GM21529 (cell line): Measurements from ENCODE around the gene LEPR.
A peak's percentile ranks its signal among the peaks of the same experiment; 100 is the strongest.
"Not testable (repeated sequence)": the region's sequence is repeated elsewhere in the genome, so short reads cannot be mapped to it uniquely, and the experiment has no call there.

Experiments
- ATAC-seq: cut with Tn5 transposase; IDR thresholded peaks from one replicate; pipeline ENCODE4 v1.9.1; 2021; ENCODE audit not compliant: unreplicated experiment

Gene LEPR

DNA sequence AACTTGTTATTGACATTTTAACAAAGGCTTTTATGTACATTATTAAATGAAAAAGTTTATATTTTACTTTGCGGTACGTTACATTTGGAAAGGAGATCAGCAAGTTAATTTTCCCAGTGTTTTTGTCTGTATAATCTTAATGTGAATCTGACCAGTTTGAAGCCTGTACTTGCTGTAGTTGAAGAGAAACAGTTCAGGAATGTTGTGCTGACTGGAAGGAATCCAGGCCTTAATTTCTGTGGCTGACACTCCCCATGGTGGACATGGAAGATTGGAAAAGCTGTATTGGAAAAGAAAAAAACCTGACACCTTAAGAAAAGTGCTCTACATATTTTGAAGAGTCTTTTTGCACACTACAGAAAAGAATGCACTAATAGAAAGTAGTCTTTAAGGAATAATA lies 15.5 kb downstream of the LEPR start:
- no peak for ATAC-seq

DNA sequence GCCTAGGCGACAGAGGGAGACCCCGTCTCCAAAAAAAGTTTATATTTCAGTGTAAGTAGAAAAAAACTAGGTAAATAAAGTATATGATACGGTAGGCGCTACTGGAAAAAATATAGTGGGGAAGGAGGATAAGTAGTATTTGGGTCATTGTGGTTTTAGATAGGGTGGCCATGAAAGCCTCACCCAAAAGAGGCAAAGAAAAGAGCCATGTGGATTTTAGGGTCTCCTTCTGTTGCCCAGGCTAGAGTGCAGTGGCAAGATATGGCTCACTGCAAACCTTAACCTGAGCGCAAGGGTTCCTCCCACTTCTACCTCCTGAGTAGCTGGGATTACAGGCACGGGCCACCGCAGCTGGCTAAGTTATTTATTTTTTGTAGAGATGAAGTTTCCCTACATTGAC lies 17.1 kb downstream of the LEPR start:
- no peak for ATAC-seq

DNA sequence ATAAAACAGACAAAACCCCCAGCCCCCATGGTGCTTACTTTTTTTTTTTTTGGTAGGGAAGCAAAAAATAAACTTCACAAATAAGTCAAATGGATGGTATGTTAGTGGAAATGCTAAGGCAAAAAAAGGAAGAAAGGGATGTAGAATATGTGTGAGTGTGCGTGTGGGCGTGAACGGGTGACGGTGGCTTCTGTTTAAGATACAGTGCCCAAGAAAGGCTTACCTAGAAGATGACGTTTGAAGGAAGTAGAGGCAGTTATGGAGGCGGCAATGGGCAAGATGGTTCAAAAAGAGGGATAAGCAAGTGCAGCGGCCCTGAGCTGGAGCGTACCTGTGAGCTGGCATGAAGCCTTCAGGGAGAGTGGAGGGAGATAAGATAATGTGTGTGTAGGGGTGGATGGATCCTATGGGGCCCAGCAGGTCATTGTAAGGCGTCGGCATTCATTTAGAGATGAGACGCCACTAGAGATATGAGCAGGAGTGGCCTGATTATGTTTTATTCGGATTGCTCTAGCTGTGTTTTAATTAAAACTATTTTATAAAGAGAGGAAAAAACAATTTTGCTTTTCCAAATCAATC lies 19.9 kb downstream of the LEPR start:
- no peak for ATAC-seq

DNA sequence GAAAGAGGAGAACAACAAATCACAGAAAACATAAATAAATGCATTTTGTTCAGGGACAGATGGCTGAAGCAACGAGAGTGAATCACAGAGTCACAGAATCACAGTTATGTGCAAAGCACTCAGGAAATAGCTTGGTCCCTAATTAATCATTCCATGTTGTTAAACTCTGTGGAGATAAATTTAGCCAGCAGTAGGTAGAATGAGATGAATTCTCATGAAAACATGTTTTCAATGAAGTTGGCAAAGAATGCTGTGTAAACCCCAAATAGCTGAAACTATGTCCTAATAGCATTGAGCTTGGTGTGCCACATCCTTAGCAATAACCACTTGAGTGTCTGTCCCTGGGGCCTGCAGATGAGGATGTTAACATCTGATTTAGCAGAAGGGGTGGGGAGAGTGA lies 20.4 kb downstream of the LEPR start:
- ATAC-seq, result no peak

DNA sequence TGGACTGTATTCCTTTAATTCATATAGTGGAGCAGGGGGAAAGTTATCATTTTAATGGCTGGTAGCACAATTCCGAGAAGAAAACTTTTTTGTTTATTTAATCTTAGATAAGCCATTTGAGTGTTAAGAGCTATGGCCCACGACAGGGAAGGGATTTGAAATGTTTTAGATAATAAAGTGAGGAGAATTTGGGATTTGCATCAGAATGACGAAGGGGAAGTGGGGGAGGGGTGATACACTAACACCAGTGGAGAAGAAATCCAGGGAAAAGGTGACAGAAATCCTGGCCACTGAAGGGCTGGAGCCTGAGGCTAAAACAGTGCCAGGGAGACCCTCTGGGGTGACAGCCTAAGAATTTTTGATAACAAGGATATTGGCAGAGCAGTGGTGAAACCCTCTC lies 21.0 kb downstream of the LEPR start:
- no peak for ATAC-seq

DNA sequence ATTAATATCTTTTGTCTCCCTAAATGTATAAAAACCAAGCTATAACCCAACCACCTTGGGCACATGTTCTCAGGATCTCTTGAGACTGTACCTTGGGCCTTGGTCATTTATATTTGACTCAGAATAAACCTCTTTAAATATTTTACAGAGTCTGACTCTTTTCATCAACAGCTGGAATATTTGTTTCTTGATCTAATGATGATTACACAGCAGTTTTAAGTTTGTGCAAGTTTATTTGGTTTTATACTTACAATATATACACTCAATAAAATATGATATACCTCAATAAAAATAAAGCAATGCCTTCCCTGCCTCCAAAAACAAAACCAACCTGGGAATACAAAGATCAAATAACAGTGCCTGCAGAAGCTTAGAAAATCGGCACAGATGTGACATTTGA lies 22.0 kb downstream of the LEPR start:
- ATAC-seq, result no peak

DNA sequence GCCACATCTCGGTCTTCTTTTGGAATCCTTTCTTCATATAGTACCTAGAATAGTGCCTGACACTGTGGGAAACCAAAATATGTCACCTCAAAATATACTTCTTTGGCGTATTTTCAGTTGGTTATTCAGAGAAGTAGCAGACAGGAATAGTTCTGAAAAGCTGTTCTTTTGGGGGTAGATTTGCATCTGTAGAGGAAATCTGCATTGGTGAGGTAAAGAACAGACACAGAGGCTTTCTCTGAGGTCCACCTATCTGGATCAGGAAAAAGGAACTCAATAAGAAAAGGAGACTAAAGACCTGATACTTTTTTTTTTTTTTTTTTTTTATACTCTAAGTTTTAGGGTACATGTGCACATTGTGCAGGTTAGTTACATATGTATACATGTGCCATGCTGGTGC lies 23.2 kb downstream of the LEPR start:
- ATAC-seq, result no peak

DNA sequence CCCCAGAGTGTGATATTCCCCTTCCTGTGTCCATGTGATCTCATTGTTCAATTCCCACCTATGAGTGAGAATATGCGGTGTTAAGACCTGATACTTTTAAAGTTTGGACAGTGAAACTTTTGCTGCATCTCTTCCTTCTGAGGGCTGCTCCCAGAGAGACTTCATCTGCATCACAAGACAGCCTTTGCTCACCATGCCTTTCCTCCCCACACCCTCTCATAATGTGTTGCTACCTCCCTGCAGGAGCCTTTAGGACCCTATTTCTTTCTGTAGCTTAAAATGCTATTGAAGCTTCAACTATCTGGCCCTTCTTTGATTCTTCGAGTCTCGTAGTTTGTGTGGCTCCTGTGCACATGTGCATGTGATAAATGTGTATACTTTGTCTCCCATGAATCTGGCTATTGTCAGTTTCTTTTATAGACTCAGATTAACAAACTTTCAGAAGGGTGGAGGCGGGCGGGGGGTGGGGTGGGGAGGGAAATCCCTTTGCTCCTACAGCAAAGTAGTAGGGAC lies 23.7 kb downstream of the LEPR start:
- ATAC-seq, result no peak

DNA sequence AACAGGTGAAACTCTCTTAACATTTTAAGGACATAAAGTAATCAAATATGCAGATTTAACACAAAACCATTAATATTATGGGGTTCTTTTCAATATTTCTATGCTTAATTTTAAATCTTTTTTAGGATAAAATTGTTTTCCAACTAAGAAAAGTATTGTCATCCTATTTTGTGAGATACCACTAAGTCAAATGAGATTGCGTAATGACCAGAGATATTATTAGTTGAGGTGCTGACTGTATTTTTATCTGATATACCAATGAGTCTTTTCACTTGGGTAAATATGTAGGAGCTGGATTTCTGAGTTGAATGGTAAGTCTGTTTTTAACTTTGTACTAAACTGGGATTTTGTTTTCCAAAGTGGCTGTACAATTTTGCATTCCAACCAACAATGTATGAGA lies 25.4 kb downstream of the LEPR start:
- ATAC-seq, result no peak

DNA sequence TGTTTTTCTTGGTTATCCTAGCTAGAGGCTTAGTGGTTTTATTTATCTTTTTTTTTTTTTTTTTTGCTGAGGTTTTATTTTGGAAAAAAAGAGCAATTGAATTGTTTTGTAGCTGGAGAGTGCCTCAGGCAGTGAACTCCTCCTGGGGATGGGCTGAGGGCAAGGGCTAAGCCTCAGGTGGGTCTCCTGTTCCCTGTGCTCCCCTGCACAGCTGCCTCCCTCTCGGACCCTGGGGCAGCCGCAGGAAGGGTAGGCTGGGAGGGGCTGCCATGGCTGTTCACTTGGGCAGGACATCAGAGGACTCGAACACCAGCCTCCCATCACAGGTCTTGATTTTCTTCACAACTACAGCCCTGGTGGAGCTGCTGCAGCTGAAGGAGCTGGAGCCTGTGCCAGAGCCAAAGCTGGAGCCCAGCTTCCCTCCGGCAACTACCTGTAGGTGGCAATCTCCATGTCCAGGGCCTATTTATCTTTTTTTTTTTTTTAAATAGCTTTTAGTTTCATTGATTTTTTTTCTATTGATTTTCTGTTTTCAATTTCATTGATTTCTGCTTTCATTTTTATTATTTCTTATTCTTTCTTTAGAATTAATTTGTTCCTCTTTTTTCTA lies 28.9 kb downstream of the LEPR start:
- ATAC-seq, result no peak

DNA sequence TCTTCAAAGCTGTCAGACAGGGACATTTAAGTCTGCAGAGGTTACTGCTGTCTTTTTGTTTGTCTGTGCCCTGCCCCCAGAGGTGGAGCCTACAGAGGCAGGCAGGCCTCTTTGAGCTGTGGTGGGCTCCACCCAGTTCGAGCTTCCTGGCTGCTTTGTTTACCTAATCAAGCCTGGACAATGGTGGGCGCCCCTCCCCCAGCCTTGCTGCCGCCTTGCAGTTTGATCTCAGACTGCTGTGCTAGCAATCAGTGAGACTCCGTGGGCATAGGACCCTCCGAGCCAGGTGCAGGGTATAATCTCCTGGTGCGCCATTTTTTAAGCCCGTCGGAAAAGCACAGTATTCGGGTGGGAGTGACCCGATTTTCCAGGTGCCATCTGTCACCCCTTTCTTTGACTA lies 35.2 kb downstream of the LEPR start:
- not testable (repeated sequence) for ATAC-seq

DNA sequence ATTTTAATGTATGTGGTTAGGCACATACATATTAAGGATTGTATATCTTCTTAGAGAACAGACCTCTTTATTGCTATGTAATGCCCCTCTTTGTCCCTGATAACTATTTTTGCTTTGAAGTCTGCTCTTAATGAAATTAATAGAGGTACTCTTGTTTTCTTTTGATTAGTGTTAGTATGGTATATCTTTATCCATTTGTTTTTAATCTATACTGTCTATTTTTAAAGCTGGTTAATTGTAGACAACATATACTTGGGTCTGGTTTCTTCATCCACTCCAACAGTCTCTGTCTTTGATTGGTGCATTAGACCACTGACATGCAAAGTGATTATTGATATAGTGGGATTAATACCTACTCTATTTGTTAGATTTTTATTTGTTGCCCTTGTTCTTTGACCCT lies 36.0 kb downstream of the LEPR start:
- ATAC-seq, result no peak

DNA sequence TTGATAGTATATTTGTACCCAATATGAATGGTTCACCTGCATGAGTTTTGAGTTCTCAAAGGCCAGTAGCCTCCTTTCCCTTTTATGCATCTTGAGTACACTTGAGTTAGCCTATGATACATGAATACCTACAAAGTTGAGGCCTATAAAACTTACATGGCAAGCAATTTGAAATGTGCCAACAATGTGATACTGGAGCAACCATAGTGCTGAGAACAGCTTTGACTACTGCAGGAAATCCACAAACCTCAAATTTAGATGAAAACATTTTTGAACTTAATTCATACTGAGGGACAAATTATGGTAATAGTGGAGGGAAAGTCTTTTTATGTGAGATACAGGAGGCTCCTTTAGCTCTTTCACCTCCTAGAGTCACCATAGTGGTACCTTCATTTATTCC lies 37.4 kb downstream of the LEPR start:
- ATAC-seq, result no peak

DNA sequence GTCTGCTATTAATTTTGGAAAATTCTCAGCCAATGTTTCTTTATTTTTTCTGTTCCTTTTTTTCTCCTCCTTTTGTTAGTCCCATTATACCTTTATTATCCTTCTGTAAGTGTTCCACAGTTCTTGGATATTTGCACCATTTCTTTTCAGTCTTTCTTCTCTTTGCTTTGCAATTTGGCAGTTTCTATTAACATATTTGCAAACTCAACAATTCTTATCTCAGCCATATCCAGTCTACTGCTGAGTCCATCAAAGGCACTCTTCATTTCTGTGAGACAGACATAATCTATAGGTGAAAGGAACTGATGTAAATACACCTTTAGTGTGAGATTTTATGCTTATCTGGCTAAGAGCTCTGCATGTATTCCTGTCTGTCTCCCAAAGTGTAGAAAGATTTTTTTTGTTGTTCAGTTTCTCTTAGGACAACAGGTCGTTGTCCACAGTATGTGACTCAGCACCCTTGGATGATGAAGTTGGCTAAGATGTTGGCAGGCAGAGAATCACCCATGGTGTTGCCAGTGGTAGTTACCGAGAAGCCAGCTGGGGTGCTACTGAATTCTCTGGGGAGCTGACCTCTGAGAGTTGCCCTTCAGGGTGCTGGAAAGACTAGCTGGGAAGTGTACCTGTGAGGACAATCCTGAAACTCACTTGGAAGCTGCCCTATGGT lies 38.4 kb downstream of the LEPR start:
- ATAC-seq, result peak; percentile 47

DNA sequence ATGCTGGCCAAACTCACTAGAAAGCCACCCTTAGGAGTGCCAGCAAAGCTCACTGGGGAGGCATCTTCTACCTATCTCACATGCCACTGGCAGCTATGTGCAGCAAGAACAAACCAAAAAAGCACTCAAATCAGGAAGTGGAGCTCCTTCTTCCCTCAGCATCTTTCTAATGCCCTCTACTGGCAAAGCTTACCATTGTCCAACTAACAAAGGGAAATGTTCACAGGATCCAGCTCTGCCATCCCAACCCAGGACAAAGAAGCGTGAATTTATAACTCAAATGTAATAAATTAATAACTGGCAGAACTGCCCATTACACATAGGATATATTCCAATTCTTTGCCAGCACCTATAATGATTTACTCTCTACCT lies 38.9 kb downstream of the LEPR start:
- peak; percentile 90 for ATAC-seq

DNA sequence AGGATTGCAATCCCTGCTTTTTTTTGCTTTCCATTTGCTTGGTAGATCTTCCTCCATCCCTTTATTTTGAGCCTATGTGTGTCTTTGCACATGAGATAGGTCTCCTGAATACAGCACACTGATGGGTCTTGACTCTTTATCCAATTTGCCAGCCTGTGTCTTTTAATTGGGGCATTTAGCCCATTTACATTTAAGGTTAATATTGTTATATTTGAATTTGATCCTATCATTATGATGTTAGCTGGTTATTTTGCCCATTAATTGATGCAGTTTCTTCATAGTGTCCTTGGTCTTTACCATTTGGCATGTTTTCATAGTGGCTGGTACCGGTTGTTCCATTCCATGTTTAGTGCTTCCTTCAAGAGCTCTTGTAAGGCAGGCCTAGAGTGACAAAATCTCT lies 45.4 kb downstream of the LEPR start:
- ATAC-seq, result not testable (repeated sequence)

DNA sequence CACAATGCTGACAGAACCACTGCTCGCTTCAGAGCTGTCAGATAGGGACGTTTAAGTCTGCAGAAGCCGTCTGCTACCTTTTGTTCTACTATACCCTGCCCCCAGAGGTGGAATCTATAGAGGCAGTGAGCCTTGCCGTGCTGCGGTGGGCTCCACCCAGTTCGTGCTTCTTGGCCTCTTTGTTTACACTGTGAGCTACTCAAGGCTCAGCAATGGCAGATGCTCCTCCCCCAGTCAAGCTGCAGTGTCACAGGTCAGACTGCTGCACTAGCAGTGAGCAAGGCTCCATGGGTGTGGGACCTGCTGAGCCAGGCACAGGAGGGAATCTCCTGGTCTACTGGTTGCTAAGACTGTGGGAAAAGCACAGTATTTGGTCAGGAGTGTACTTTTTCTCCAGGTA lies 47.1 kb downstream of the LEPR start:
- ATAC-seq, result no peak

DNA sequence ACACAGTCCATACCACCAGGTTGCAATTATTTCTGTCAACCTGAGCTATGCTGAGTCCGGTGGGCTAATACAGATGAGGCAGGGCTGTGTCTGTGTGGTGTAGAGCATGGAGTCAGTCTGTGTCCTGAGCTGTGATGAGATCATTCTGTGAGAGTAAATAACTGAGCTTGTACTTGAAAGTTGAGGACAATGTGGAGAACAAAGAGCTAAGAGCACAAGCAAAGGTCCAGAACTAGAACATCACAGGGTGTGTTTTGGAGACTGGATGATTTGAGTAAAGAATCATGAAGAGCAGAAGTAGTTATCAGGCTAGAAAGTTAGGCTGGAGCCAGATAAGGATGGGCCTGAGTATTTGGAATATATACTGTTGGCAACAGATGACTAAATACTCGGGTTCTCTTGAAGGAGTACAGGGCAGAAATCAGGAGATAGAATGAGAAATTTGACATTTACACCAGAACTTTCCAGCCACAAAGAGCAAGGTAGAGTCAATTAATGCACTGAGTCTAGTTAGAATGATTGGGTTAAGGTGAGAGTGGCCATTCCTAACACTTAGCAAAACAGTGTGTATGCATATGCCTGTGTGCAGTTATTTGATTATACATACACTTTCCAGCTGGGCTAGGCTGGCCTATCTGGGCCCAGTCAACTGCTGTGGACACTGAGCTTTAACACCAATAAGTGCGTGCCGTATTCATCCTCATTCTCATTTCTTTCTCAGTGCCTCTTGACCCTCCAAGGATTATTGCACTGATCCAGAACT lies 48.8 kb downstream of the LEPR start:
- no peak for ATAC-seq

DNA sequence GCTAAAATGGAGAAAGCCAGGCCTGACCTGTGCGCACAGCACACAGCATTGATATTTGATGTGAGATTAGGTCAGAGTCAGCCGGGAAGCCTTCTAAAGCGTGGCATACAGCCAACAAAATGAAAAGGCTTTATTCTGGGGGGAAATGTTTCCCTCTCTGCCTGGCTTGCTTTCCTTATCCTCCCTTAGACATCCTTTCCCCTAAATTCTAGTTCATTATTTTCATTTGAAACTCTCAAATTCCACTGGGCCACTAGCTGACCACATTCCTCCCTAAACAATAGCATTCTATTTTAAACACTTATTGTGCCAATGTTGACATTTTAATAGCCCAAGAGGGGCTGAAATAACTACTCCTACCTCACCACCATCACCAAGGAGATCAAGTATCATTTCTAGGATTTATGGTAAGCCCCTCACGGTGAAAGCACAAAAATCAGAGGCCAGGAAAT lies 49.4 kb downstream of the LEPR start:
- ATAC-seq, result no peak
